Right lobe of liver (tissue), 4 donors: Measurements from ENCODE around the gene TRABD.
"Not testable (repeated sequence)": the region's sequence is repeated elsewhere in the genome, so short reads cannot be mapped to it uniquely, and the experiment has no call there.

Experiments
- POLR2A ChIP-seq: fragments of 450-650 bp; IDR thresholded peaks from one replicate; pipeline ENCODE4 v1.6.1; 2017; ENCODE audit warnings: antibody characterized with exemption, mild to moderate bottlenecking
- TF ChIP-seq, protein P1 (sequence below), 4 donors: fragments of 200-600 bp in 3 of 4; fragments of 450-650 bp in 1 of 4; IDR thresholded peaks; one replicate each; pipeline versions ENCODE4 v1.5.1 to v1.8.0; 2016 to 2022; ENCODE audit warnings: antibody characterized with exemption in 4 of 4, mild to moderate bottlenecking in 2 of 4
- donor health status: DM: no; HTN: no; CAD: no.
- donor health status: DM: no; HTN: no; CAD: no.
- donor health status: DM: no; HTN: yes; CAD: no.

DNA sequence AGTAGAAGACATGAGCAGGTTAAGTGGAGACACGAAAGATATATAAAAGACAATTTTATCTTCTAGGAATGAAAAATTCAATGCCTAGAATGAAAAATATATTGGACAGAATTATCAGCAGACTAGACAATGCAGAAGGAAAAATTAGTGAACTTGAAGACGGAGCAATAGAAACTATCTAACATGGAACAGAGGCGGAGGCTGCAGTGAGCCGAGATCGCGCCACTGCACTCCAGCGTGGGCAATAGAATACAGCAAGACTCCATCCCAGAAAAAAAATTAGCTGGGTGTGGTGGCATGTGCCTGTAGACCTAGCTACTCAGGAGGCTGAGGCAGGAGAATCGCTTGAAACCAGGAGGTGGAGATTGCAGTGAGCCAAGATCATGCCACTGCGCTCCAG lies 48.4 kb upstream of the TRABD start:
- TF ChIP-seq, protein P1, sequence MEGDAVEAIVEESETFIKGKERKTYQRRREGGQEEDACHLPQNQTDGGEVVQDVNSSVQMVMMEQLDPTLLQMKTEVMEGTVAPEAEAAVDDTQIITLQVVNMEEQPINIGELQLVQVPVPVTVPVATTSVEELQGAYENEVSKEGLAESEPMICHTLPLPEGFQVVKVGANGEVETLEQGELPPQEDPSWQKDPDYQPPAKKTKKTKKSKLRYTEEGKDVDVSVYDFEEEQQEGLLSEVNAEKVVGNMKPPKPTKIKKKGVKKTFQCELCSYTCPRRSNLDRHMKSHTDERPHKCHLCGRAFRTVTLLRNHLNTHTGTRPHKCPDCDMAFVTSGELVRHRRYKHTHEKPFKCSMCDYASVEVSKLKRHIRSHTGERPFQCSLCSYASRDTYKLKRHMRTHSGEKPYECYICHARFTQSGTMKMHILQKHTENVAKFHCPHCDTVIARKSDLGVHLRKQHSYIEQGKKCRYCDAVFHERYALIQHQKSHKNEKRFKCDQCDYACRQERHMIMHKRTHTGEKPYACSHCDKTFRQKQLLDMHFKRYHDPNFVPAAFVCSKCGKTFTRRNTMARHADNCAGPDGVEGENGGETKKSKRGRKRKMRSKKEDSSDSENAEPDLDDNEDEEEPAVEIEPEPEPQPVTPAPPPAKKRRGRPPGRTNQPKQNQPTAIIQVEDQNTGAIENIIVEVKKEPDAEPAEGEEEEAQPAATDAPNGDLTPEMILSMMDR (IDR thresholded peaks at IDR 0.05) = not testable (repeated sequence)
- TF ChIP-seq POLR2A = not testable (repeated sequence)
